Stimulated activated naive B cell treated with anti-CD40 and anti-IgM and Interleukin-4, amounts not matched to agents 10 μg/mL and 1 μg/mL and 100 μg/mL, for 72 hours (primary cell): ENCODE data around the gene TBC1D25.

ENCODE experiments used
- ATAC-seq, 2 donors: fragments of 150-1000 bp; cut with Tn5 transposase; replicated peaks; 2 replicates each; pipeline ENCODE4 v1.10.0; 2021; ENCODE audit warnings: moderate library complexity in 1 of 2
- DNase-seq: peaks from one replicate; pipeline ENCODE4 v3.0.0; 2021
- H3K27ac Mint-ChIP-seq: one replicate; pipeline ENCODE4 v1.8.0; 2022; ENCODE audit warnings: mild to moderate bottlenecking, mixed read lengths
- H3K27me3 Mint-ChIP-seq, 2 donors: one replicate each; pipeline ENCODE4 v1.8.0; 2022; ENCODE audit warnings: mixed read lengths in 2 of 2
- H3K36me3 Mint-ChIP-seq, 2 donors: one replicate each; pipeline ENCODE4 v1.8.0; 2022; ENCODE audit warnings: mixed read lengths in 2 of 2, mild to moderate bottlenecking in 1 of 2
- H3K4me1 Mint-ChIP-seq, 2 donors: one replicate each; pipeline ENCODE4 v1.8.0; 2022; ENCODE audit warnings: mixed read lengths in 2 of 2, mild to moderate bottlenecking in 1 of 2
- H3K4me3 Mint-ChIP-seq, 2 donors: one replicate each; pipeline ENCODE4 v1.8.0; 2022; ENCODE audit warnings: mild to moderate bottlenecking in 2 of 2, mixed read lengths in 2 of 2, moderate library complexity in 1 of 2
- H3K9me3 Mint-ChIP-seq, 2 donors: one replicate each; pipeline ENCODE4 v1.8.0; 2022; ENCODE audit warnings: mixed read lengths in 2 of 2, mild to moderate bottlenecking in 1 of 2

Gene TBC1D25

DNA sequence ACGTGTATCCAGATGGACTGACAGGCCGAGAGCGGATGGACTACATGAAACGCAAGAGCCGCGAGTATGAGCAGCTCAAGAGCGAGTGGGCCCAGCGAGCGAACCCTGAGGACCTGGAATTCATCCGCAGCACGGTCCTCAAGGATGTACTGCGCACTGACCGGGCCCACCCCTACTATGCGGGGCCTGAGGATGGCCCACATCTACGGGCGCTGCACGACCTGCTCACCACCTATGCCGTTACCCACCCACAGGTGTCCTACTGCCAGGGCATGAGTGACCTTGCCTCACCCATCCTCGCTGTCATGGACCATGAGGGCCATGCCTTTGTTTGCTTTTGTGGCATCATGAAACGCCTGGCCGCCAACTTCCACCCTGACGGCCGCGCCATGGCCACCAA, 20.1 kb downstream of the TBC1D25 start:
- Mint-ChIP-seq H3K36me3 (peaks cover 17 to 31% of the 10 kb centered on the region in 2 donors), H3K4me1 (peaks cover 0 to 3% of the 10 kb centered on the region in 2 donors)

DNA sequence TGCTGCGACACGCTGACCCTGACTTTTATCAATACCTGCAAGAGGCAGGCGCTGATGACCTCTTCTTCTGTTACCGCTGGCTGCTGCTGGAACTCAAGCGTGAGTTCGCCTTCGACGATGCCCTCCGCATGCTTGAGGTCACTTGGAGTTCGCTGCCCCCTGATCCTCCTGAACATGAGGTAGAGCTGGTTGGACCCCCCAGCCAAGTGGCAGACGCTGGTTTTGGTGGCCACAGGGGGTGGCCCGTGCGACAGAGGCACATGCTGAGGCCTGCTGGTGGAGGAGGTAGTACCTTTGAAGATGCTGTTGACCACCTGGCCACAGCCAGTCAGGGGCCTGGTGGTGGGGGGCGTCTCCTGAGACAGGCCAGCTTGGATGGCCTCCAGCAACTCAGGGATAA, 20.5 kb downstream of the TBC1D25 start:
- Mint-ChIP-seq H3K36me3 (peaks cover 14 to 27% of the 10 kb centered on the region in 2 donors), H3K9me3 (no peaks in the 10 kb centered on the region), H3K27ac (peak overlapping the region; percentile 37), H3K4me3 (no peak overlapping the region), H3K4me1 (peaks cover 0 to 3% of the 10 kb centered on the region in 2 donors), H3K27me3 (no peaks in the 10 kb centered on the region)
- DNase-seq: no peak
- no peak for ATAC-seq

More for the DNA sequence above, 20.1 kb downstream of the TBC1D25 start:
- Mint-ChIP-seq H3K4me3 (no peak overlapping the region), H3K27ac (no peak overlapping the region), H3K9me3 (no peaks in the 10 kb centered on the region), H3K27me3 (no peaks in the 10 kb centered on the region)
- ATAC-seq: no peak
- no peak for DNase-seq

DNA sequence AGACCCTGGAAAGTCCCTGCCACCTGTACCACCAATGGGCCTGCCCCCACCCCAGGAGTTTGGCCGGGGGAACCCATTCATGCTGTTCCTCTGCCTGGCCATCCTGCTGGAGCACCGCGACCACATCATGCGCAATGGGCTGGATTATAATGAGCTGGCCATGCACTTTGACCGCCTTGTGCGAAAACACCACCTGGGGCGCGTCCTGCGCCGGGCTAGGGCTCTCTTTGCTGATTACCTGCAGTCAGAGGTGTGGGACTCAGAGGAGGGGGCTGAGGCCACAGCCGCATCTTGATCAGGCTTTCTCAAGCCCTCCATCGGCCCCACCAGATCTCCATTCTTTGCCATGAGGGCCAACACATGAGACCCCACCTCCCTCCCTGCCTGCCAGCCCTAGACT, 21.2 kb downstream of the TBC1D25 start:
- no peak for DNase-seq
- peaks cover 0 to 3% of the 10 kb centered on the region in 2 donors for H3K4me1 Mint-ChIP-seq
- H3K4me3 Mint-ChIP-seq: no peak overlapping the region
- peaks cover 10 to 27% of the 10 kb centered on the region in 2 donors for H3K36me3 Mint-ChIP-seq
- H3K27me3 Mint-ChIP-seq: no peaks in the 10 kb centered on the region
- H3K27ac Mint-ChIP-seq: no peak overlapping the region
- no peaks in the 10 kb centered on the region for H3K9me3 Mint-ChIP-seq
- no peak for ATAC-seq

DNA sequence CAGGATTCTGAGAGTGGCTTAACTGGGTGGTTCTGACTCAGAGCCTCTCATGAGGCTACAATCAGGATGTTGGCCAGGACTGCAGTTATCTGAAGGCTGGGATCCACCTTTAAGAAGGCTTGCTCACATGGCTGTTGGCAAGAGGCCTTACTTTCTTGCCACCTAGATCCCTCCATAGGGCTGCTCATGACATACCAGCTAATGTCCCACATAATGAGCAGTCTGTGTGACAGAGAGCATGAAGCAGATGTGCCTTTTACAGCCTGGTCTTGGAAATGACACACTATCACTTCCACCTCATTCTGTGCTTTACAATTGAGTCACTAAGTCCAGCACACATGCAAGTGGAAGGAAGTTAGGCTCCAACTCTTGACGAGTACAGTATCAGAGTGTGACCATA, 30.4 kb downstream of the TBC1D25 start:
- H3K27ac Mint-ChIP-seq: no peak overlapping the region
- DNase-seq: peak; percentile 14
- no peak overlapping the region for H3K4me3 Mint-ChIP-seq
- H3K9me3 Mint-ChIP-seq: no peaks in the 10 kb centered on the region
- H3K36me3 Mint-ChIP-seq: peaks cover 4 to 7% of the 10 kb centered on the region in 2 donors
- no peaks in the 10 kb centered on the region for H3K27me3 Mint-ChIP-seq
- peaks cover 0 to 2% of the 10 kb centered on the region in 2 donors for H3K4me1 Mint-ChIP-seq
- peak; percentile 22 to 57 for ATAC-seq

DNA sequence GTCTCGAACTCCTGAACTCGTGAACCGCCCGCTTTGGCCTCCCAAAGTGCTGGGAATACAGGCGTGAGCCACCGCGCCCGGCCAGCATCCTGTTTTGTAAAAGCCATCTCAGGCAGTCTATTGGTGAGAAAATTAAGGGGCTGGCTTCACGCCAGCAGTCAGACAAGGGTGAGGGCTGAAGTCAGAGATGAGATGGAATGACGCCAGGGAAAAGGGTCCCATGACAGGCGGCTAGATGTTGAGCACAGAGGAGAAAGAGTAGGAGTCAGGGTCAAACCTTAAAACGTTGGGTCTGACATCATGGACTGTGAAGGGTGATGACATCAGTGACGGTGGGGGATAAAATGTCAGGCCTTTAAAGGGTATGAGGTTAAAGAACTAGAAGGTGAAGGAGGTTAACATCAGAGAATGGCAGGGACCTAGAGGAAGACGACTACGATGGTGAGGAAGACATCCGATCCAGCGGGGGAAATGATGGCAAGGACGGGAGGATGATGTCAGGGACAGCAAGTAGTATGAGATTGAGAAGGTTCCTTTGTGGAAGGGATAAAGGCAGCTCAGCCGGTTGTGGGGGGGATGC, 34.3 kb downstream of the TBC1D25 start:
- DNase-seq (no peak), ATAC-seq (peak; percentile 21 to 32)
- peak overlapping the region; percentile 86 to 90 for H3K4me3 Mint-ChIP-seq
- peaks cover 21 to 35% of the 10 kb centered on the region in 2 donors for H3K36me3 Mint-ChIP-seq
- H3K4me1 Mint-ChIP-seq: peaks cover 4 to 11% of the 10 kb centered on the region in 2 donors
- H3K9me3 Mint-ChIP-seq: no peaks in the 10 kb centered on the region
- no peaks in the 10 kb centered on the region for H3K27me3 Mint-ChIP-seq
- peak overlapping the region; percentile 100 for H3K27ac Mint-ChIP-seq

DNA sequence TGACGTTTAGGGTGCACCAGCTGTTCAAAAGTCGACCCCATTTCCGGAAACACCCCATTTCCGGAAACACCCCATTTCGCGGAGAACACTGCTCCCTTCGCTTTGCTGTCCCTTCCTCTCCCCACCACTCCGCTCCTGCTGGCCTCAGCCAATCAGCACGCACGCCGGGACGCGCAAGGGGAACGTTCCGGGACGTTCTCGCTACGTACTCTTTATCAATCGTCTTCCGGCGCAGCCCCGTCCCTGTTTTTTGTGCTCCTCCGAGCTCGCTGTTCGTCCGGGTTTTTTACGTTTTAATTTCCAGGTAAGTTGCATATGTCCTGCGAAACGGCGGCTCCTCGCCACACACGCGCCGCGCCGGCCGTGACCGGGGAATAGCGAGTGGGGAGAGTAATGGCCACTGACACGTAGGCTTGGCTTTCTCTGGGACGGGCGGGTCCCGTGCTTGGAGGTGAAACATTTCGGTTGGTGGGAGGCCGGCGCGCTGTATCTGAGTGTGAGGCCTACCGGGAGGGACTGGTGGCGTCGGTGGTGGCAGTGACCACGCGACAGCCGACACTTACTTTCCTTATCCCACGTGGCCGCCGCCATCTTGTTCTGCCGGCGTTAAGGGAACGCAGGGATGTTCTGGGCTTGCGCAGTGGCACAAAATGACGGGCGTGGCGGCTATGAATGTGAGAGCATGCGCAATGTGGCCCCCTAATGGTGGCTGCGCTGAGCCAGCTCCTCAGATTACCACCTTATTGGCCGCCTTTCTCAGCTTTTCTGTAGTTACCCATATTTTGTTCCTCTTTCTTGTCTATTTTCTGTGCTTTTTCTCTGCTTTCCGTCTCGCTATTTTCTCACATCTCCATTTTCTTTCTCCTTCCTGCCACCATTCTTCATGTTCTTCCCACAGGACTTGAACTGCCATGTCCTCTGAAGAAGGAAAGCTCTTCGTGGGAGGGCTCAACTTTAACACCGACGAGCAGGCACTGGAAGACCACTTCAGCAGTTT, 35.1 kb downstream of the TBC1D25 start, which contains the start of gene RBM3:
Gene RBM3, plus strand, starts transcription at position 215 of the 997 bp plus-strand sequence. Its CDS starts 697 bp downstream, at position 912.
- DNase-seq (peak; percentile 90), ATAC-seq (peak; percentile 88 to 94)
- Mint-ChIP-seq H3K4me3 (peak within 1 kb of the TSS; percentile 86 to 90), H3K9me3 (no peaks in the 10 kb centered on the region), H3K27me3 (no peaks in the 10 kb centered on the region), H3K27ac (peak within 1 kb of the TSS; percentile 100), H3K4me1 (peaks cover 4 to 14% of the 10 kb centered on the region in 2 donors), H3K36me3 (peaks cover 23 to 43% of the 10 kb centered on the region in 2 donors)

DNA sequence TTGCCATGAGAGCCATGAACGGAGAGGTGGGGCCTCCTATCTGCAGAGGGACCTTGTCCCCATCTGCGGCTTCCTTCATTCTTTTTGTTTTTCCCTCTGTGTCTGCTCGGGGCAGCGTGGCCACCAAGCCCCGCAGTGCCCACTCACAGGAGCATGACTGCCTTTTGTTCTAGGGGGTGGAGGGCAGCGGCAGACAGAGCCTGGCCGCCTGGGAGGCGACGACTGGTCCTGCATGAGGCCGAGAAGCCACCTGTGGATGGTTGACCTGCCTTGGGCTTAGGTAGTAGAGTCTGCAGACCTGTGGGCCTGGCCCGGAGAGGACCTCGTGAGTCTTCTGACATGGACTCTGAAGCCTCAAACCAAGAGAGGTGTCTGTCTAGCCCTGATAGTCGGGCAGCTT, 36.1 kb downstream of the TBC1D25 start:
- H3K4me3 Mint-ChIP-seq: peak overlapping the region; percentile 86 to 90
- peak overlapping the region; percentile 100 for H3K27ac Mint-ChIP-seq
- H3K27me3 Mint-ChIP-seq: no peaks in the 10 kb centered on the region
- ATAC-seq (no peak), DNase-seq (no peak)
- peaks cover 9 to 14% of the 10 kb centered on the region in 2 donors for H3K4me1 Mint-ChIP-seq
- H3K36me3 Mint-ChIP-seq: peaks cover 23 to 48% of the 10 kb centered on the region in 2 donors
- H3K9me3 Mint-ChIP-seq: no peaks in the 10 kb centered on the region

DNA sequence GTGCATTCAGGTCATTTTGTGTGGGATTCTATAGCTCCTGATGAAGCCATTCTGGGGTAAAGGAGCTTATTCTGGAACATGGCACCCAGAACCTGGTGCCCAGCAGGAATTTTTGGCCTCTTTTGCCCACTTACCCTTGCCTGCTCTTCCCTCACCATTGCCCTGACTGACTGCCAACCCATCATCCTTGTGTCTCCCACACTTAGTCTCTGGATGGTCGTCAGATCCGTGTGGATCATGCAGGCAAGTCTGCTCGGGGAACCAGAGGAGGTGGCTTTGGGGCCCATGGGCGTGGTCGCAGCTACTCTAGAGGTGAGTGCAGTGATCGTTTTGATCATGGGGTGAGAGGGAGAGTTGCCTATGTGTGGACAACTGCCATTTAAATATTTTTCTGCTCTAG, 36.6 kb downstream of the TBC1D25 start:
- no peaks in the 10 kb centered on the region for H3K9me3 Mint-ChIP-seq
- DNase-seq: no peak
- H3K27ac Mint-ChIP-seq: peak overlapping the region; percentile 100
- ATAC-seq: no peak
- H3K4me1 Mint-ChIP-seq: peaks cover 9 to 14% of the 10 kb centered on the region in 2 donors
- H3K36me3 Mint-ChIP-seq: peaks cover 23 to 48% of the 10 kb centered on the region in 2 donors
- H3K4me3 Mint-ChIP-seq: peak overlapping the region; percentile 86 to 90
- H3K27me3 Mint-ChIP-seq: no peaks in the 10 kb centered on the region

DNA sequence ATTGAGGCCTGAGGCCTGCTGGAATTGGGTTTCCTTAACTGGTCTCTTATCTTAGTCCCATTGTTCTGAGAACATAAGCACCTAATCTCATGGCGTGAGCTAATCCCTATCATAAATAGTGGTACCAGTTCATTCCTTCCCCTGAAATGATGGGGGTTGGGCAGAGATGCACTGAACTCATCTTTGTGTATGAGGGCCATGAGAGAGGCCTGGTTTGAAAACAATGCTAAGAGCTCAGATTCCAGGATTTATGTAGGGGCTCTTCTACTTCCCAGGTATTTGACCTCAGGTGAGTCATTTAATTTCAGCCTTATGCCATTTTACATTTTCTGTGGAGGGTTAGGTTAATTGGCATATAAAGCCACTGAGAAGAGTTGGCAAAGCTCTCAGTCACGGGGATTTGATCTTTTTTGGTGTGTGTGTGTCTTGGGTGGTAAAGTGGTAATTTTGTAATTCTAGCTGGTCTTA, 39.2 kb downstream of the TBC1D25 start:
- no peak for DNase-seq
- H3K36me3 Mint-ChIP-seq: peaks cover 22 to 48% of the 10 kb centered on the region in 2 donors
- no peaks in the 10 kb centered on the region for H3K27me3 Mint-ChIP-seq
- peak overlapping the region; percentile 41 to 55 for H3K4me3 Mint-ChIP-seq
- no peaks in the 10 kb centered on the region for H3K9me3 Mint-ChIP-seq
- peaks cover 9 to 13% of the 10 kb centered on the region in 2 donors for H3K4me1 Mint-ChIP-seq
- H3K27ac Mint-ChIP-seq: peak overlapping the region; percentile 7
- no peak for ATAC-seq

DNA sequence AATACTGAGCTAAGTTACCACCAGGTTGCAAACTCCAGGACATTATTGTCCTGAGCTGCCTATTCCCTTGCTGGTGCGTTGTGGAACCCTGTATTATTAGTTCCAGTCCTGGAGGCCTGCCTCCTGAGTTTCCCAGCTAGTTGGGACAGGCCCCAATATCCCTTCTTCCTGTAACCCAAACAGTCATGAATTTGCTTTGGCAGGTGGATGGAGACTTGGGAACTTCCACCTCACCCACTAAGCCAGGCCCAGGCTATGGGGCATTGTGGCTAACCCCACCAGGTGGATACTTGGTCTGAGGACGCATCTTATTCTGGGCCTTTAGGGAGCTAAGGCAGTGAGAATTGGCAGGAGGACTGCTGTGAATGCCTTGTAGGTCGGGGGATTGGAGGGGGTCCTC, 39.7 kb downstream of the TBC1D25 start:
- no peak for ATAC-seq
- Mint-ChIP-seq H3K4me1 (peaks cover 9 to 13% of the 10 kb centered on the region in 2 donors), H3K27me3 (no peaks in the 10 kb centered on the region), H3K4me3 (no peak overlapping the region), H3K9me3 (no peaks in the 10 kb centered on the region), H3K36me3 (peaks cover 21 to 48% of the 10 kb centered on the region in 2 donors), H3K27ac (peak overlapping the region; percentile 65)
- DNase-seq: no peak

DNA sequence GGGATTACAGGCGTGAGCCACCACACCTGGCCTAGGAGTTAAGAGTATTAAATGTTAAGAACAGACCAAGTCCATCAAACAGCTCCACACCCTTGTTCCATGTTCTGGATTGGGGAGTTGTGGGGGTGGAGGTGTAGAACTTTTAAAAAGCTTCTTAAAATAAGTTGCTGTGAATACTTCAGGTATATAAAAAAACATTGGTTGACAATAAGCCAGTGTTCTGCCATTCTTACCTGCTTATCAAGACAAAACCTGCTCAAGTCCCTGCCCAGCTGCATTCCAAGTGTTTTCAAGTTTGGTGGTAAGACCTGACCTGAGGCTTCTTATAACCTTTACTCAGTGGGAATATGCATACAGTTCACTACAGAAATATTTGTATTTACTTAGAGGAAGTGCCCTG, 41.1 kb downstream of the TBC1D25 start:
- Mint-ChIP-seq H3K9me3 (no peaks in the 10 kb centered on the region), H3K36me3 (peaks cover 12 to 34% of the 10 kb centered on the region in 2 donors), H3K27me3 (no peaks in the 10 kb centered on the region), H3K4me3 (no peak overlapping the region), H3K4me1 (peaks cover 7 to 11% of the 10 kb centered on the region in 2 donors), H3K27ac (no peak overlapping the region)
- no peak for ATAC-seq
- no peak for DNase-seq

DNA sequence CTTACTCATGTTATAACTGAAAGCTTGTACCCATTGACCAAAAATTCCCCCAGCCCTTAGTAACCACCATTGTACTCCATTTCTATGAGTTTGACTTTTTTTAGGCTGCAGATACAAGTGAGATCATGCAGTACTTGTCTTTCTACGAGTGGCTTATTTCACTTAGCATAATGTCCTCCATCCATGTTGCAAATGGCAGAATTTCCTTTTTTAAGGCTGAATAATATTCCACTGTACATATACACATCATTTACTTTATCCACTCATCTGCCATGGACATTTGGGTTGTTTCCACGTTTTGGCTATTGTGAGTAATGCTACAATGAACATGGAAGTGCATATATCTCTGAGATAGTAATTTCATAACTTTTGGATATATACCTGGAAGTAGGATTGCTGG, 45.2 kb downstream of the TBC1D25 start:
- Mint-ChIP-seq H3K4me1 (peaks cover 0 to 4% of the 10 kb centered on the region in 2 donors), H3K4me3 (no peak overlapping the region), H3K27me3 (no peaks in the 10 kb centered on the region), H3K27ac (no peak overlapping the region), H3K36me3 (peaks cover 0 to 4% of the 10 kb centered on the region in 2 donors), H3K9me3 (no peaks in the 10 kb centered on the region)
- no peak for DNase-seq
- no peak for ATAC-seq

DNA sequence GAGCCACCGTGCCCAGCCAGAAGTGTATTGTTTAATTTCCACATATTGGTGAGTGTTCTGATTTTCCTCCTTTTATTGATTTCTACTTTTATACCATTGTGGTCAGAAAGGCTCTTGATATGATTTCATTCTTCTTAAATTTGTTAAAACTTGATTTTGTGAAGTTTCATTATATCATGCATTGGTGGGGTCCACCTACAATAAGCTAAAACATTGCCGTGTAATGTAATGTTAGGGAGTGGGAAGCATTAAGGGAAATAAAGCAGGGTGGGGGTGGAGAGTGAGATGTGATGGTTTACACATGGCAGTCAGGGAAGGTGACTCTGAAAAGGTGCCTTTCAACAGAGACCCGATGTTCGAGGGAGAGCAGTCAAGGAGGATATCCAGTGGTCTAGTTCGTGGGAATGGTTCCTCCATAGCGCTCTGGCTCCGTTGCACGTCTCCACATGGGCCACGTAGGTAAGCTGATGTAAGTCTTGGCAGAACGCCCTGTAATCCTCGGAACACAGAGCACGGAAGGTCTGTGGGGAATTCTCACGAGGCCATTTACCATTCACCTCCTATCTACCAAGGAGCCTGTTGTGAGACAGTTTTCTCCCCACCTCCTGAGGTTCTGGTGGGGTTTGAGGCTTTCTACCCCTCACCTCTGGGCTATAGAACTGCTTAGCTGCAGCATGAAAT, 50.1 kb downstream of the TBC1D25 start:
- ATAC-seq (no peak), DNase-seq (no peak)
- no peaks in the 10 kb centered on the region for H3K4me1 Mint-ChIP-seq
- no peak overlapping the region for H3K27ac Mint-ChIP-seq
- H3K9me3 Mint-ChIP-seq: no peaks in the 10 kb centered on the region
- H3K27me3 Mint-ChIP-seq: peaks cover 0 to 6% of the 10 kb centered on the region in 2 donors
- no peaks in the 10 kb centered on the region for H3K36me3 Mint-ChIP-seq
- H3K4me3 Mint-ChIP-seq: no peak overlapping the region
